T-helper 2 cell treated with Interferon-gamma antibody and Interleukin-4, amounts not matched to agents 100 ng/mL and 5 ng/mL, for 36 hours (primary cell): ENCODE data around the gene KLHL5. TPM values are rescaled to one million over a fixed set of nuclear protein-coding genes. Genes with fewer than 3 reads are reported as not detected.

ENCODE experiments used
- intact Hi-C: fragments of 100-400 bp; cut with micrococcal nuclease; formaldehyde crosslinking; loops from one replicate; pipeline ENCODE4 v1.15.1; 2023
- total RNA-seq: library from RNA; stranded (reverse); gene quantifications from 2 replicates; pipeline ENCODE4 v1.2.3, GENCODE V29; 2022

The KLHL5 gene, protein sequence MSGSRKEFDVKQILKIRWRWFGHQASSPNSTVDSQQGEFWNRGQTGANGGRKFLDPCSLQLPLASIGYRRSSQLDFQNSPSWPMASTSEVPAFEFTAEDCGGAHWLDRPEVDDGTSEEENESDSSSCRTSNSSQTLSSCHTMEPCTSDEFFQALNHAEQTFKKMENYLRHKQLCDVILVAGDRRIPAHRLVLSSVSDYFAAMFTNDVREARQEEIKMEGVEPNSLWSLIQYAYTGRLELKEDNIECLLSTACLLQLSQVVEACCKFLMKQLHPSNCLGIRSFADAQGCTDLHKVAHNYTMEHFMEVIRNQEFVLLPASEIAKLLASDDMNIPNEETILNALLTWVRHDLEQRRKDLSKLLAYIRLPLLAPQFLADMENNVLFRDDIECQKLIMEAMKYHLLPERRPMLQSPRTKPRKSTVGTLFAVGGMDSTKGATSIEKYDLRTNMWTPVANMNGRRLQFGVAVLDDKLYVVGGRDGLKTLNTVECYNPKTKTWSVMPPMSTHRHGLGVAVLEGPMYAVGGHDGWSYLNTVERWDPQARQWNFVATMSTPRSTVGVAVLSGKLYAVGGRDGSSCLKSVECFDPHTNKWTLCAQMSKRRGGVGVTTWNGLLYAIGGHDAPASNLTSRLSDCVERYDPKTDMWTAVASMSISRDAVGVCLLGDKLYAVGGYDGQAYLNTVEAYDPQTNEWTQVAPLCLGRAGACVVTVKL
- total RNA-seq = 39.7 and 39.9 TPM in 2 replicates

- intact Hi-C loops = no loop called here
These were observed at the start of gene KLHL5 for GRCh38 chr4:39062094-39062769. Gene KLHL5 (plus strand): TSS chr4:39062232. CDS start chr4:39062653, 421 bp downstream.

GRCh38 chr4:39014028-39014427, 48.0 kb upstream of the KLHL5 start:
- intact Hi-C loops = no loop called here

GRCh38 chr4:39020130-39020529, 41.9 kb upstream of the KLHL5 start:
- intact Hi-C loops = no loop called here

DNA sequence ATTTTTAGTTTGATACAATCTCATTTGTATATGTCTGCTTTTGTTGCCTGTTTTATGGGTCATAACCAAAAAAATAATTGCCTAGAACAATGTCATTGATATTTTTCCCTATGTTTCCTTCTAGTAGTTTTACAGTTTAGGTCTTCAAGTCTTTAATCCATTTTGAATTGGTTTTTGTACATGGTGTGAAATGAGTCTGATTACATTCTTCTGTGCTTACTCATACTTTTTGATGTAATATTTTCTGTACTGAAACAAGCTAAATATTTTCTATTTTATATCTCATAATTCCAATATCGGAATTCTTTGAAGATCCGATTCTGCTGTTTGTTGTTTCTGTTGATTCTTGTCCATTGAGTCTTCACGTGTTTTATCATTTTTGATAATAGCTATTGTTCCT, 40.4 kb upstream of the KLHL5 start:
- intact Hi-C loops = no loop called here

DNA sequence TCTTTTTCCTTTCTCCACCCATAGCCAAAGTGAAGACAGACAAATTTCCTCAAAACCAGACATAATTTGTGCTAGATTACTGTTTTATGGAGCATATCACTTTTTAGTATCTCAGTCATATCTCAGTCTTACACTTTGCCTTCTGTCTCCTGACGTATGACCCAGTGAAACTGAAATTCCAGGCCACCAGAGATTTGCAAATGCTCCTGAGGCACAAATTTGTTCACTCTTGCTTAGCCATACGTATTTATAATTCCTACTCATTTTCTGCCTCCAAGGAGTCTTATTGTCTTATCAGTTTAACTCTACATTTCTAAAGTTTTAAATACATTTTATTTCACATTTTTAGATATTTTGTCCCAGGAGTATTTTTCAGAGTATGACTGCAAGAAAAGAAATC, 39.8 kb upstream of the KLHL5 start:
- intact Hi-C loops = no loop called here

DNA sequence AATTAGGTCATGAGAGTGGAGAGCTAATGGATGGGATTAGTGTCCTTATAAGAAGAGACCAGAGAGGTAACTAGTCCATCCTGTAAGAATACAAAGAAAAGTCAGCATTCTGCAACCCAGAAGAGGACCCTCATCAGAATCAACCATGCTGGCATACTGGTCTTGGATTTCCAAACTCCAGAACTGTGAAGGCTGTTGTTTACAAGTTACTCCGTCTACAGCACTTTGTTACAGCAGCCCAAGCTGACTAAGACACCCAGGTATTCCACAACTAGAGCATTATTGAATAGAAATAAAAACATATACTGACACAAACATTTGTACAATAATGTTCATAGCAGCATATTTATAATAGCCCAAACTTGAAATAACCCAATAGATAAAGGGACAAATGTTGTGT, 39.0 kb upstream of the KLHL5 start:
- intact Hi-C loops = no loop called here

DNA sequence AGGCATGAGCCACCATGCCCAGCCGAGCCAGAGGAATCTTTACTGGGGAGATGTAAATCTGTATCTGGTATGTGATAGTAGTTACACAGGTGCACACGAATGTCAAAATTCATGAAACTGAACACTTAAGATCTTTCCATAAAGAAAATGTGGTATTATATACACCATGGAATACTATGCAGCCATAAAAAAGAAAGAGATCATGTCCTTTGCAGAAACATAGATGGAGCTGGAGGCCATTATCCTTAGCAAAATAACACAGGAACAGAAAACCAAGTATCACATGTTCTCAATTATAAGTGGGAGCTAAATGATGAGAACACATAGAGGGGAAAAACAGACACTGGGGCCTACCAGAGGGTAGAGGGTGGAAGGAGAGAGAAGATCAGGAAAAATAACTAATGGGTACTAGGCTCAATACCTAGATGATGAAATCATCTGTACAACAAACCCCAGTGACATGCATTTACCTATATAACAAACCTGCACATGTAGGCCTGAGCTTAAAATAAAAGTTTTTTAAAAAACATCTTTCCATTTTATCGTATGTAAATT, 37.6 kb upstream of the KLHL5 start:
- intact Hi-C loops = no loop called here

DNA sequence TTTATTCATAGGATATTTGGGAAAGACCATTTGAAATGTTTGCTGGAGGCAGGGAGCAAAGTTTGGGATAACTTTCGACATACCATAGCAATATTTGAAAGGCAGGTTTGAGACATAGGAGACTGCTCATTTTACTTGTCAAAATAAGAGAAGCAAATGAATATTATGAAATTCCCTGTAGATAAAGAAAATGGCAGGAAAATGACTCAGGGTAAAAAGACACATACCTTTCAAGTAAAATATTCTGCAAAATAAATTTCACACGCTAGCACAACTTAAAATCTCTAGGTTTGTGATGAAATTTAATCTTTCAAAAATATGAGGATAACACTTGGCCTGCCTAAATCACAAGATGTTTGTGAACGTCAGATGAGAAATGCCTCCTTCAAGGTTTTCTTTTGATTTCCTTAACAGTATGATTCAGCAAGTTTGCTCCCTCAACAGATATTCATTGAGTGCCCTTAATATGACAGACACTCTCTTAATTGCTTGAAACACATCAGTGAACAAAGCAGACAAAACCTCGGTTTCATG, 36.4 kb upstream of the KLHL5 start:
- intact Hi-C loops = no loop called here

DNA sequence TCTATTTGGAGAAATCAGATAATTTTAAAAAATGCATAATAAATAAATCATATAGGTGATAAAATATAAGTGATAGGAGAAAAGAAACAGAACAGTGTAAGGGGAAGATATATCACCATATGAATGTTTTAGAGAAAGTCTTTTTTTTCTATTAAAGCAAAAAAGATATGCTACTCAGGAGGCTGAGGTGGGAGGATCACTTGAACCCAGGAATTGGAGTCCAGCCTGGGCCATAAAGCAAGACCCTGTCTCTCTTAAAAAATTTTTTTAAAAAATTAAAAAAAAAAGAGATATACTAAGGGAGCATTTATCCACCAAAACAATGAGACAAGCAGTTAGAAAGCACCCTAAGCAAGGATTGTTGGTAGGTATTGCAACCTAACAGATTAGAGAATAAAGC, 35.9 kb upstream of the KLHL5 start:
- intact Hi-C loops = no loop called here

DNA sequence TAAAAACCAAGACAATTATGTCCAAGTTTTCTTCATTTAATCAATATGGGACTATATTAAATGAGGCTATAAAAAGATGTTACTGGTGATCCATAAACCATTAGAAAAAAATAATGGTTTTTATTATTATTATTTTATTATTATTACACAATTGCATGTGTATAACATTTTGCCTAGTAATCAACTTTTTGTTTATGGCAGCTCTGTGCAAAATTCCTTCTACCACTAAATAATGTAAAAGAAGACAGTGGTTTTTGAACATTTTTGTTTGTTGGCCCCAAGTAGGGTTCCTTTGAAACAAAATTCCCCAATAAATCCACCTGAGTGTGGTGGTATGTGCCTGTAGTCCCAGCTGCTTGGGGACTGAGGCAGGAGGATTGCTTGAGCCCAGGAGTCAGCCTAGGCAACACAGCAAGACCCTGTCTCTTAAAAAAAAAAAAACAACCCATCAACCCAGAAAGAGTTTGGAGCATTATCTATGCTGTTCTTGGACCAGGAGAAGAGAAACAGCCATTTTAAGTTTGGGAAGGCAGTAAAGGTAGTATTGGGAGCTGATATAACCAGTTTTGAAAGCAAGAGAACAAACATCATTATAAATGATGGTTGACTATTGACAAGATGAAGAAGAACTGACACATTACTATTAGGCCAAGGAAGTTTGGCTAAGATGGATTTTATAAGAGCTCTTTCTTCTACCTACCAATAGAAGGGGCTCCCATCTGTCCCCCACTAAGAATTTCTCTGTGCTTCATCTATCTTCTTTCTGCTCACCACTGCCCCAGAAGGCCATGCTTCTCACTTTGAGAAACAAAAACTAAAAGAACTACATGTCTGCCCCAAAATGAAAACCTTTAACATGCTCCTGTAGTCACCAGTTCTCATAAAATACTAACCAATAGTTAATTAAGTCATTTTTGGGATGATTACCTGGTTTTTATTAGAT, 32.0 kb upstream of the KLHL5 start:
- intact Hi-C loops = loop anchor here (1.0 to 5.0 kb wide), 3 partner anchors 105 to 898 kb away; no protein-coding TSS in a partner anchor

DNA sequence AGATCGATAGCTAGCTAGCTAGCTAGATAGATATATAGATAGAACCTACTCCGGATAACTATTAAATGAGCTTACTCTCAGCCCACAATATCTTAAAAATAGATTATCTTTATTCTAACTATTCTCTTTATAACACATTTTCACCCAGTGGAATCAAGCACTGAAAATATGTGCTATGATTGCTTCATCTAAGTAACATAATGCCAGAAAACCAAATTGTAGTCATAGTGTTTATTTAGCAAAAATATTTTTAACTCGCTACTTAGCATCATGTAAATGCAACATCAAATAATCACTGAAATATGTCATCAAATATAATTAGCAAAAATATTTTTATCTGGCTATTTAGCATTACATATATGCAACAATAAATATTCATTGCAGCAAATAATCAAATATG, 31.3 kb upstream of the KLHL5 start:
- intact Hi-C loops = loop anchor here (1.0 to 5.0 kb wide), 3 partner anchors 105 to 898 kb away; no protein-coding TSS in a partner anchor

DNA sequence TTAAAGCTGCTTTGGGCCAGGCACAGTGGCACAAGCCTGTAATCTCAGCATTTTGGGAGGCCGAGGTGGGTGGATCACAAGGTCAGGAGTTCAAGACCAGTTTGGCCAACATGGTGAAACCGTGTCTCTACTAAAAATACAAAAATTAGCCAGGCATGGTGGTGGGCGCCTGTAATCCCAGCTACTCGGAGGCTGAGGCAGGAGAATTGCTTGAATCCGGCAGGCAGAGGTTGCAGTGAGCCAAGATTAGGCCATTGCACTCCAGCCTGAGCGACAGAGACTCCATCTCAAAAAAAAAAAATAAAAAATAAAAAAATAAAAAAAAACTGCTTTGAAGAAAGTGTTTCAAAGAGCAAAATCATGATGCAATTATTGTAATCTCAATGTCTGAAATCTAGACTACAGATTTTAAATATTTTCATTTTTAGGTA, 30.4 kb upstream of the KLHL5 start:
- intact Hi-C loops = loop anchor here (1.0 to 5.0 kb wide), 5 partner anchors 13 to 899 kb away; partner anchors contain the start of gene WDR19

DNA sequence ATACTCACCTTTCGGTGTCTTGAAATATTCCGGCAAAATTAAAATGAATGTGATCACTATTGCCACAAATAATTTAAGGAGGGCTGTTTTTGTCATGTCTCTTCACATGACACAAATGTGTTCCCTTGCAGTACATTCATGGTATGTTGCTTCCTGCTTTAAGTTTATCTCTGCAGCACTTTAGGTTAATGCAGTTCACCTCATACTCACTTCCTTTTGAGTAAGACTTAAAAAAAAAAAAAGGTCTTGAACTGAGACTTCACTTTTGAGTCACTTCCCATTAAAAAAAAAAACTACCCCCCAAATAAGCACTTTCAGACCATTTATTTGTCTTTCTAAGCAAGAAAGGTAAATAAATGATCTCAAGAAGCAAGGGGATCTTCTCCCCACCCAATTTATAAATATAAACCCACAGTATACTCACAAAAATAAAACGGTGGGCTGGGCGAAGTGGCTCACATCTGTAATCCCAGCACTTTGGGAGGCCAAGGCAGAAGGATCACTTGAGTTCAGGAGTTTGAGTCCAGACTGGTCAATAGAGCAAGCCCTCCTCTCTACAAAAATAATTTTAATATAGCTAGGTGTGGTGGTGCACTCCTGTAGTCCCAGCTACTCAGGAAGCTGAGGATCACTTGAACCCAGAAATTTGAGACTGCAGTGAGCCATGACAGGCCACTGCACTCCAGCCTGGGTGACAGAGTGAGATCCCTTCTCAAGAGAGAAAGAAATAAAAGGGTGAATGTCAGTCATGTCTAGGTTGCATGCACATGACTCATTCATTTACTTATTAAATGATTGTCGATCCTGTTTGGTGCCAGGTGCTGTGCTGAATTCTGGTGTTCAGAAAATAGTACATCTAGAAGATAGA, 29.6 kb upstream of the KLHL5 start, which contains the start of gene TMEM156:
TSS of gene TMEM156 (minus strand) at position 192 of the 868 bp plus-strand sequence. CDS start at position 96, 96 bp downstream.
- intact Hi-C loops = loop anchor here (1.0 to 5.0 kb wide), 5 partner anchors 12 to 900 kb away; partner anchors contain the start of gene WDR19

- intact Hi-C loops = no loop called here
These were observed 25.9 kb upstream of the KLHL5 start for GRCh38 chr4:39036172-39036571.

- intact Hi-C loops = no loop called here
These were observed 24.6 kb upstream of the KLHL5 start for GRCh38 chr4:39037491-39037825.

DNA sequence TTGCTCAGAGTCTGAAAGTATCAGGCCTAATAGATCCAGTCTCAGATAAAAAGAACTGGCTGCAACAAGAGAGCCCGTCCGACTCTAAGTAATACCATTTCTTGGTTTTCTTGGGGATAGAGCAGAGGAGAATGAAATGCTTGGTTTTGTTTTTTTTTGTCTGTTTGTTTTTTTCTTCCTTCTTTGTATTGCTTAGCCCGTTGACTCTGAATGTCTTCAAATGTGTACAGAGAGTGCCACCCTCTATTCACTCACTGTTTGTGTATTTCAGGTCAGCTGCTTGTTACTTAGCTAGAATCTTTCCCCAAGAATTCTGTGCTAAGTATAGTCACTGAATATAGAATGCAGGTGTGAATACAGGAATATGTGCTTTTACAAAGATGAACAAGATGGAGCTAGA, 24.1 kb upstream of the KLHL5 start:
- intact Hi-C loops = no loop called here

DNA sequence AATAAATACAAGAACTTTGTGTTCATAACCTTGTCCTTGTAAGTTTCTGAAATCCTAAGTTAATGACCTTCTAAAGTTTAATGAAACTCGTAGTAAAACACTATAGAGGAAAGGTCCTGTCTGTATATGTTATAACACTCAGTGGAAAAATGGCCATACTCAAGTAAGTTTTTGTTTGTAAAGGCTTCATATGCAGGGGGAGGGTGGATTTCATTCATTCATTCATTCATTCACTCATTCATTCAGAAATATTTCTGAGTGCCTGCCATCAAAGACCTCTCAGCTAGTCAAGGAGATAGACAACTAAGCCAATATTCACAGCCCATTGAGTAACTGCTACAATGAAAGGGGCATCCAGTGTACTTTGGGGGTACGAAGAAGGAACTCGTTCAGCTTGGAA, 22.9 kb upstream of the KLHL5 start:
- intact Hi-C loops = no loop called here

GRCh38 chr4:39042366-39042765, 19.7 kb upstream of the KLHL5 start:
- intact Hi-C loops = loop anchor here (5.0 to 10.0 kb wide), 3 partner anchors 90 to 482 kb away; partner anchors contain the start of genes LIAS, RPL9 and UGDH
